HG03039 (cell line): ENCODE measurements around the gene APOF.
"Not testable (repeated sequence)": the region's sequence is repeated elsewhere in the genome, so short reads cannot be mapped to it uniquely, and the experiment has no call there.

ENCODE experiments used
- ATAC-seq: cut with Tn5 transposase; IDR thresholded peaks from one replicate; pipeline ENCODE4 v1.9.1; 2021; ENCODE audit warnings: mild to moderate bottlenecking, moderate library complexity; ENCODE audit not compliant: unreplicated experiment

APOF gene

GRCh38 chr12:56333679-56334489 lies 28.8 kb downstream of the APOF start, which contains the start of gene PAN2:
TSS of gene PAN2 (minus strand) at chr12:56334000. CDS start at chr12:56333094, 906 bp downstream.
- peak; percentile 95 for ATAC-seq

DNA sequence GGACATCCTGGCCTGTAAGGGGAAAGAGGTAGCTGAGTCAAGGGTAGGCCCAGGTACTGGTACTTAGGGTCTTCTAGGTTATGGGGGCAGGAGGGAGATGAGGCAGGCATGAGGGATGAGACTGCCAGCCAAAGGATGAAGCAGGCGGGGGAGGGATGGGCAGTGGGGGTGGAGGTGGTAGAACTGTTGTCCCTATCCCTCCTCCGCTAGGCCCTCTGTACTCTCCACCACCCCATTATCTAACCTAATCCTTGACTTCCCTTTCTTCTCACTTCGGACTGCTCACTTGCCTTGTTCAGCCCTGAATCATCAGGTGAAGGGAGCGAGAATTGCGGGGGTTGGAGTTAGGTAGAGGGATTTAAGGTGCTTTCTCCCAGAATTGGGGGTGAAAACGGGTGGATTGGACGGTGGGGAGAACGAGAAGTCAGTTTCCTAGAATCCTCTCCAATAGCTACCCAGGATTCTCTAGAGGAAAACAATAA lies 29.4 kb downstream of the APOF start:
- ATAC-seq, result no peak

DNA sequence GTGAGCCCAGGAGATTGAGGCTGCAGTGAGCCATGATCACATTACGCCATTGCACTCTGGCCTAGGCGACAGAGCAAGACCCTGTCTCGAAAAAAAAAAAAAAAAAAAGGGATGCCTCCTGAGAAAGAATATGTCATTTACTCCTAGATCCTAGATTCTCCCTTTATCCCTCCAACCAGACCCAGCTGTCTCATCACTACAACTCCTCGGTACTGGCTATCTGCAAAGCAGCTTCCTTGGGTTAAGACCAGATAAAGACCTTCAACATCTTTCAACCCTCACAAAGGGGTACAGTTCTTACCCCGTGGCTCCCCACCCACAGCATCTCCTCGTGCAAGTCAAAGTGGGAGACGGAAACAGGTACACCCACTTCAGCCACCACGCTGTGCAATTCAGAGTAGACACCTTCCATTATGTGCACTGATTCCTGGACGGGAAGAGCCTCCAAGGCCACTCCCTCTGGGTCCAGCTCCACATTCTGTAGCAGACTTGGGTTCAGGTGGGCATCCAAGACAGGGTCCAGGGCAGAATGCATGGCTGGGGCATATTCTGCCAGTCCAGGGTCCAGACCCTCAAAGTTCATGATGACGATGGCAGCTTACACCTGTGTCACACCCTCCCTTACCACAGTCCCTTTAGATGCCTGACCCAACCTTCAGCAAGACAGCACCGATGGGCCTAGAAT lies 30.0 kb downstream of the APOF start:
- no peak for ATAC-seq

DNA sequence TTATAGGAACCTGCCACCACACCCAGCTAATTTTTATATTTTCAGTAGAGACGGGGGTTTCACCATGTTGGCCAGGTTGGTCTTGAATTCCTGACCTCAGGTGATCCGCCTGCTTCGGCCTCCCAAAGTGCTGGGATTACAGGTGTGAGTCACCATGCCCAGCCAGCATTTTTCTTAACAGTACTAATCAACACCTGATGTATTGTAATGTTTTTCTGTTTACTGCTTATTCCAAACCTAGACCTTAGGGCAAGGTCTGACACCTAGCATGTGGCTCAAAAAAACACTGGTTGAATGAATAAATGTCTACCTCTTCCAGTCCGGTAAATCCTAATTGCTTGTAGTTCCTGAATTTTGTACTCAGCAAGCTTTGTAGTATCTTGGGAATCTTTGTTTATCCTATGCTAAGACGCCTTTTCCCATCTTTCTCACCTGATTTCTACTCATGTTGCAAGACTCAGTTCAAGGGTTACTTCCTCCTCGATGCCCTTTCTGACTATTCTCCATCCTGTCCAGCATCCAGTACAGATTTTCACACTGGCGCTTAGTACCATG lies 31.6 kb downstream of the APOF start:
- ATAC-seq, result no peak

DNA sequence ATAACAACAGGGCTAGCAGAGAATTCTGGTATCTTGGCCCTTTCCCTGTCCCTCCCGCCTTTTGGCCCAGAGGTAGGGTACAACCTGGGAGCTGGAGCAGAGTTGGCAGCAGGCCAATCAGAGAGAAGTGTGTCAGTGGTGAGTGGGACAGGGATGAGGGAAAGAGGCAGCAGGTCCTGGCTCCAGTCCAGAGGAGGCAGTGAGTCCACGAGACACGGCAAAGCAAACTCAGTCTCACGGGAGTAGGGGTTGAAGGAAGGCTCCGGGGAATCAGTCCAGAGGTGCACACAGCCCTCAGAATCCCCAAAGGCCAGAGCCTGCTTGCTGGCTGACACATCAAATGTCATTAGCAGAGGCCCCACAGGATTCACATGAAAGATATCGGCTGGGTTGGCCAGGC lies 36.1 kb downstream of the APOF start:
- no peak for ATAC-seq

DNA sequence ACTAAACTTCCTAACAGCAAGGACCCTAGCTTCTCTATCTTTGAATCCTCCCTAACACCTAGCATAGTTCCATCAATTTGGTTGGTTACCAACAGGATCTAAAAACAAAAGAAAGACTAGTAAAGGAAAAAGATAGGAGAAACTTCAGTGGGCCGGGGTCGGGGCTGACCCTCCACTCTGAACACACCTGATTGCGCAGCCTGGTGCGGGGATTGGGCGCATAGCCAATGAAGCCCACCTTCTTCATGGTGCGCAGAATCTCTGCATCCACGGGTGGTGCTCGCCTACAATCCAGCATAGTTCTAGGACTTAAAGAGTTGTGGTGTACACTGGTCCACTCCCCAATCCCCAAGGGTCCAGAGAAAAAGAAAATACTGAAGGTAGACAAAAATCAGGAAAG lies 36.5 kb downstream of the APOF start:
- ATAC-seq, result no peak

DNA sequence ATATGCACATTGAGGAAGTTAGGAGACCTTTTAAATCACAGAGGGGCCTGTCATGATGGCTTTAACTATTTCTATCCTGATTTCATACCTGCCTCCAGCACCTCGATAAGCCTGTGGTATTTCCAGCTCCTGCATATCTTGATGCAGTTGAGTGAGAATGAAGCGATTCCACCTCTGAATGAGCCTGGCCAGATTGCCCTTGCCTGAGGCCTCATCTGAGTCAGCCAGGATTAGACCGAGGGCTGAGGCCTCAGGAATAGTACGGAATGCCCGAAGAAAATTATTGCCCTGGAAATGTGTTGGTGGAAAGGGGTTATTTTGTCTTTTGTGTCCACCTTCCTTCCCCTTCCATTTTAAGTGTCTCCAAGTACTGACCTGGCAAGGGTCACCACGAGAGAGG lies 38.5 kb downstream of the APOF start:
- ATAC-seq, result no peak

- ATAC-seq, result not testable (repeated sequence)
Observed at GRCh38 chr12:56321610-56322009, 41.0 kb downstream of the APOF start.

DNA sequence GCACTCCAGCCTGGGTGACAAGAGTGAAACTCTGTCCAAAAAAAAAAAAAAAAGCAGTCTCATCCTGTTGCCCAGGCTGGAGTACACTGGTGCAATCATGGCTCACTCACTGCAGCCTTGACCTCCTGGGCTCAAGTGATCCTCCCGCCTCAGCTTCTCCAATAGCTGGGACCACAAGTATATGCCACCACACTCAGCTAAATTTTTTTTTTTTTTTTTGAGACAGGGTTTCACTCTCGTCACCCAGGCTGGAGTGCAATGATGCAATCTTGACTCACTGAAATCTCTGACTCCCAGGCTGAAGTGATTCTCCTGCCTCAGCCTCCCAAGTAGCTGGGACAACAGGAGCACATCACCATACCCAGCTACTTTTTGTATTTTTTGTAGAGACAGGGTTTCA lies 41.6 kb downstream of the APOF start:
- ATAC-seq, result no peak

- no peak for ATAC-seq
Observed at GRCh38 chr12:56317675-56318074, 45.0 kb downstream of the APOF start.

DNA sequence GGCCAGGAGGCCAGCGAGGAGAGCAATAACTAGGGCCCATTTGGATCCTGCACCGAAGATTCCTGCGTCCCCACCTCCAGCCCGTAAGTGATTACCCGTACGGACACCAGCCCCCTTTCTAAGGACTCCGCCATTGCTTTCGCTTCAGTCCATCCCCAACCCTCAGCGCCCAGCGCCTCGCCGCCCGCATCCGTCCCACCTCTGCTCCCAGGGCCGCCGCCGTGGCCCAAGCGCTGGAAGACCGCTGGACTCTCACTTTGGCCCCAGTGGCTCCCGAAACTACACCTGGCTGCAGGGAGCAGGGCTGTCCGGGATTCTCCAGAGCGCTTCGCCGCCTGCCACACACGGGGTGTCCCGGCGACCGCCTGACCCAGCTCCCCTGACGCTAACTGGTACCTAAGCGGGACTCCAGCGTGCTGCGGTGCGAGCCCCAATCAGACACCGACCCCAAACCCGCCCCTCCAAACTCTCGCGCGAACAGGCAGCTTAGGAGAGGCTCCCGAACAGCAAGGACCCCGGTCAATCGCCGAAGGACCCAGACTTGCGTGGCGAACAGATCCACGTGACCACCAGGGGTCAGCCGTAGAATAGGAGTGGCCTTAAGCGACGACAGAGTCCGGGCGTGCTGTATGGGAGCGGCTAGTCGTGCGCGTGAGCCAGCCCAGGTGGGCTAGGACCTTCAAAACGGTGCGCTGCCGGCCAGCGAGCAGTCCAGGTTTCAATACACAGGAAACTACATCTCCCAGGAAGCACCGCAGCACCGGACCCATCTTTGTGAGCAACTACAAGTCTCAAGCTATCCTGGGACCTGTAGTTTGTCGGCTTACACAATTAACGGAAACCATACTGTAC lies 46.8 kb downstream of the APOF start, which contains the start of gene CNPY2:
TSS of gene CNPY2 (minus strand) at position 367 of the 852 bp plus-strand sequence. CDS start 771 bp downstream, outside the sequence.
- ATAC-seq, result peak; percentile 80

- ATAC-seq, result no peak
Observed at GRCh38 chr12:56315249-56315621, 47.4 kb downstream of the APOF start.

DNA sequence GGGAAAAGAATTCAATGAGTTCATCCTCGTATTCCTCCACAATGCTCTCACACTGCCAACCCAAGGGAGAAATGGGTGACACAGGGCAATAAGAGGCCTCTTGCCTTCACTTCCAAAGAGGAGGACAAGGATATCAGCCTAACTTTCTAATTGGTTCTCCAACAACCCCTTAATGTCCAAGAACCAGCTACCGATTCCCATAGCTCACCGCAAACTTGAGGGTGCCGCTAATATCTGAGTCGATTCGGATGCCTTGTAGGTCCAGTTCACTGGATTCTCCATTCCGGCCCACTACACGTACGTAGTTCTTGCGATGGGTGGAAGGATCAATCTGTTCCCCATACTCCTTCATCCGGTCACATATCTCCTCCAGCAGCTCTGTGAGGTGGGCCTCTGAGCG lies 51.7 kb downstream of the APOF start:
- ATAC-seq, result no peak
